Vagina (tissue), 2 donors: ENCODE measurements around the gene DNM3.

Experiments
- CTCF ChIP-seq, 3 experiments: fragments of 450-650 bp in 2 of 3; fragments of 200-600 bp in 1 of 3; sonication (generic) in 1 of 3; IDR thresholded peaks; one replicate each; pipeline ENCODE4 v1.5.1; 2017 to 2019; ENCODE audit warnings: antibody characterized with exemption in 3 of 3, mild to moderate bottlenecking in 2 of 3, moderate library complexity in 2 of 3
- POLR2A ChIP-seq, 2 donors: fragments of 450-650 bp; IDR thresholded peaks; one replicate each; pipeline ENCODE4 v1.6.1; 2017; ENCODE audit warnings: antibody characterized with exemption in 2 of 2, mild to moderate bottlenecking in 2 of 2, moderate library complexity in 2 of 2

DNA sequence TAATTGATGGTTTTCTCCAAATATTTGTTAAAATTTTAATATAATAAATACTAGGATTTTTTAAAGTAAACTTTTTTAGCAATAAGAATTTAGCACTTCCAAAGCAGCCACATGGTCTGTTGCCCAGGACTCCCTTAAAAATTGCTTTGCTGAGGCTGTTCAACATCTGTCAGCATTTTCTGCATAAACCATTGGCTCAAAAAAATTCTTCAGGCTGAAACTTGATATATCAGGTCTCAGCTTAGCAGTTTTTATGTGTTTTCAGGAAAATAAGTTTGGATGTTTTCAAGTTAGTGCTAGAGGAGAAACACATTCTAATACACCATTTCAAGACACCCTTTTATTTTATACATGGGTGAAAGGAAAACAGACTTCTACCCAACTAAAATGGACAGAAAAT is 510.0 kb downstream of the DNM3 start:
- TF ChIP-seq CTCF (IDR thresholded peaks at IDR 0.05), result no peak
- no peak for TF ChIP-seq POLR2A (IDR thresholded peaks at IDR 0.05)
